HG03039 (cell line): ENCODE results near the gene ANKFY1.
"Not testable (repeated sequence)": the region's sequence is repeated elsewhere in the genome, so short reads cannot be mapped to it uniquely, and the experiment has no call there.

ENCODE experiments used
- ATAC-seq: cut with Tn5 transposase; IDR thresholded peaks from one replicate; pipeline ENCODE4 v1.9.1; 2021; ENCODE audit warnings: mild to moderate bottlenecking, moderate library complexity; ENCODE audit not compliant: unreplicated experiment

The ANKFY1 gene

DNA sequence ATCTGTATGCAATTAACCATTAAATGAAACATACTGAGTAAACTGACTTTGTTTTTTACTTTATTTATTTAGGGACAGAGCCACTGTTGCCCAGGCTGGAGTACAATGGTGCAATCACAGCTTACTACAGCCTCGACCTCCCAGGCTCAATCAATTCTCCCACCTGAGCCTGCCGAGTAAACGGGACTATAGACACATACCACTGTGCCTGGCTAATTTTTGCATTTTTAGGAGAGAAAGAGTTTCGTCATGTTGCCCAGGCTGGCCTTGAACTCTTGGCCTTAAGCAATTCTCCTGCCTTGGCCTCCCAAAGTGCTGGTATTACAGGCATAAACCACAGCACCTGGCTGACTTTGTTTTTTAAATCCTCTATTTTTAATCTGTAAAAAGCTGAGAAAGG lies 42.6 kb downstream of the ANKFY1 start:
- no peak for ATAC-seq

DNA sequence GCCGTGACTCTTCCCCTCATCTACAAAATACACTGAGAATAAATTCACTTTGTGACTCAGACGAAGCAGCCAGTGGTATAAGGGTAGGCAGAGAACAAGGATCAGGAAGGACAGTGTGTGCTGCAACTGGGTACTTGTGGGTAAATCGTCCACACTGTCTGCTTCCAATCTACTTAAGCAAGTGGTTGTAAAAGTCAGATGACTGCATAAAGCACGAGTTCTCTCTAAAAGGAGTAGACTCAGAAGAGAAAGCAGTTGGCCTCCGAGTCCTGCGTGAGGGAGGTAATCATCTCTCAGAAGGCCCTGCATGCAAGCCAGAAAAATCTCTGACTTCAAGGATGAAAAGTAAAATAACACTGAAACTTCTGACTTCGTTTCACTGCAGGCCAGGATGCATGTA lies 43.1 kb downstream of the ANKFY1 start:
- no peak for ATAC-seq

DNA sequence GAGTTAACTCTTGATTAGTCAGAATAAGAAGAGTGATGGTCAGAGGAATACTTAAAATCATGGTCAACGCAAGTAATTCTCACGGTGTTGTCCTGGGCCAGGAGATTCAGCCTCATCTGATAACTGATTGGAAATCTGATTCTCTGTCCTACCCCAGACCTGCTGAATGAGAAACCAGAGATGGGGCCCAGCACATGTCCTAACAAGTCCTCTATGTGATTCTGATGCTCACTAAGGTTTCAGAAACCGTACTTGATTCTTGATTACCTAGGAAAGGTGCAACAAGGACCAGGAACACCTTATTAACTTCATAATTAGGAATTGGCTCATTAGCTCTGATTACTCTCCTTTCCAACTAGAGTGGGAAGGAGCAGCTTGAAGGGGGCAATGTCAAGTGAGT lies 44.5 kb downstream of the ANKFY1 start:
- ATAC-seq = no peak

DNA sequence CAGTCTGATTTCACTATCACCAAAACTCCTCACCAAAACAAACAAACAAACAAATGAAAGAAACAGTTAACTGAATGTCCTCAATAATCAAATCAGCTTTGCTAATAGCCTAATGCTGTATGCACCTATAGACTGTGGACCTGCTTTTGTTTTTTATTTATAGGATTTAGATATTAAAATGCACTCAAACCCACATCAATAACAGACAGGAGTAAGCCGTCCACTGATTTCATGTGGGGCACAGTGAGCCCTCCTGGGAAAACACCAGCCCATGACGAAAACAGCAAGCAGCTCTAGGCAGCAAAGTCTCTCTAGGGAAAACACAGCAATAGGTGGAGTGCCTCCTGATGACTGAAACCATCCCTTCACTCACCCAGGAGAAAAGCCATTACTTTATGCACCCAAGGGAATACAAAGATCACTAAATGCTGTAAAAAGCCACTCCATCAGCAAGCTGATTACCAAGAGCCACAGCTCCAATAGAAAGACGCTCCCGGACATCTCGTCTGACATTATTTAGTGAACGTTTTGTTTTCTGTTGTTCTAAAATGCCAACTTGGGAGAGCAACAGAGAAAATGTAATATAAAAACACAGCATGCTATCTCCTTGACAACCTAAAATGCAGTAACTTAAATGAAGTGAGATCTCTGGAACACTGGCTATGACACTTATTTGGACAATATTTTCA lies 47.8 kb downstream of the ANKFY1 start:
- ATAC-seq = no peak

DNA sequence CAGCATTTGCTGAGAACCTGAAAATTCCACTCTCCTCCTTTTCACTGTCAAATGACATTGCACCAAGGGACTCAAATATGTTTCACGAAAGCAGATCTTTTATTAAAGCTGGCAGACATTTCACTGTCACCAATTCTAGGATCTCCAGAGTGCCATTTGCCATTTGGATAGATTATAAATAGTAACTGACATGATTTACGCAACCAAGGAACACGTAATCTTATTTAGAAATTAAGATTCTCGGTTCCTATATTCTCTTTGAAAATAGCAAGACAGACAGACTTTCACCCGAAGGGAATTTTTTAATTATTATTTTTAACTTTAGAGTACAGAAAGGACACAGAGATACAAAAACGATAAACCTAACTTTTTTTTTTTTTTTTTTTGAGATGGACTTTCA lies 49.6 kb downstream of the ANKFY1 start:
- ATAC-seq = no peak

DNA sequence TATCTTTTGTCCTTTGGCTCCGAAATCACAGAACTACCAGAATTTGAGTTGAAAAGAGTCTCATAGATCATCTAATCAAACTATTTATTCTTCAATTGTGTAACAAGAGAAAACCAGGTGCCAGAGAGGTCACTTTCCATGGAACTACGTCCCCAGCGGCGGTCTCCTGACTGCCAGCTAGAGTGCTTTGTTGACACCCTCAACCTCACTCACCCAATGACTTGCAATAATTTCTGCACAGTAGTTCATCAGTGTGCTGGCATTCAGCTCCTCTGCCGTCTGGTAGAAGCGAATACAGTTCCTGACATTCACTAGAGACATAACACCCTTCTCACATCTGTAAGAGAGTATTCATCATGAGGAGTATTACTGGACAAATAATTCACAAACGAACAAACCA lies 54.2 kb downstream of the ANKFY1 start:
- no peak for ATAC-seq

DNA sequence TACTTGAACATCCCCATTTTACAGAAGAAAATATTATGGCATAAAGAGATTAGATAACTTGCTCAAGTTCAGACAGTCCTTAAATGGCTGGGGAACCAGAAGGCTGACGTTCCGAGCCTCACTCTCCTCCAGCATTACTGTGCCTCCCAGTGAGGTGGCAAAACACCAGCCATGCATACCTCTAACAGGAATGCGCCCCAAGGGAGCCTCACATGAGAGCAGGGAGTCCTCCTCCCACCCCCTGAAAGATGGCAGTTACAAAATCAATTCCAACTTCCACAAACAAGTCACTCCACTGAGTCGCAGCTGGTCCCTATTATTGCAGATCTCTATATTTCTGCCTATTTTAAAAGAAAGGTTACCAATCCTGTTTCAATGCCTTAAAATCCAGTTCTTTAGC lies 55.5 kb downstream of the ANKFY1 start:
- no peak for ATAC-seq

DNA sequence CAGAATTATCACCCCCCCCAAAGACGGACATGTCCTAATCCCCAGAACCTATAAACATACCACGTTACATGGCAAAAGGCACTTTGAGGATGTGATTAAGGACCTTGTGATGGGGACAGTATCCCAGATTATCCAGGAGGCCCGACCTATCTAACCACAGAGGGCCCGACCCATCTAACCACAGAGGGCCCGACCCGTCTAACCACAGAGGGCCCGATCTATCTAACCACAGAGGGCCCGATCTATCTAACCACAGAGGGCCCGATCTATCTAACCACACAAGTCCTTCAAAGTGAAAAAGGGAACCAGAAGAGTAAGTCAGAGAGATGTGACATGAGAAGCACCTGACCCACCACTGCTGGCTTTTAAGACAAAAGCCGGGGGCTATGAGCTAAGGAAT lies 56.8 kb downstream of the ANKFY1 start:
- ATAC-seq = no peak

DNA sequence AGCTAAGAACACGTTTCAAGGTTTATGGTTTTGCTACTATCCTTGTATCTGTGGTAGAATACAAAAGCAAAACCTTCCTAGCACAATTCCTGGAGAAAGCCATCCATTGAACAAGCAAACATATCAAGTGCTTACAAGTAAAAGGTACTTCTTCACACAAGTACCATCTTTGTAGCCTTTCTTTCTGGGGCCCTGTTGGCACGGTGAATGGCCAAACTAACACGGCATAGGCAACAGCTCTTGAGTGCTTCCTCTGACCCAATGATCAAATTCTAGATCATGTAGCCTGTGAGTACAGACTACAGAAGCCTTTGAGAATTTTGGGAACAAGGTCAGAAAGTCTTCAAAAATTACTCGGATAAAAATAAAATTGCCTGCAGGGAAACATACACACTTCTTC lies 57.9 kb downstream of the ANKFY1 start:
- no peak for ATAC-seq

DNA sequence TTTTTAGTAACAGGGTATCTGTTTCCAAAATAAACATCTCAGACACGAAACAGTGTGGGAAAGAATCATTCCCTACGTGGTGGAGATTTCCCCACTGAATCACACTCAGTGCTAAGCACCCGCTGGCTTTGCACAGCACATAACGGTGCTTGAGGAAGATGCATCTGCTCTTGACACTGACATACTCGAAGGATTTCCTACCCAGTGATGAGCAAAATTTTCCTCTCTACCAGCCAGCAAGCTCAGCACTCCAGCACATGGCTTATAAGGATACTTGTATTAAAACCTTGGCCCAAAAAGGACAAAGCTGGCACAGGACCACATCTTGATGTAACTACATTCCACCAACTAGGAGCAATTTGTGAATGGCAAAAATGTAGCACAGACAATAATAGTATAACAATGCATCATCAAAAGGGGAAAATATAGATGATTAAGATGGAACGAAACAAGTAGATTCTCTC lies 59.0 kb downstream of the ANKFY1 start:
- no peak for ATAC-seq

DNA sequence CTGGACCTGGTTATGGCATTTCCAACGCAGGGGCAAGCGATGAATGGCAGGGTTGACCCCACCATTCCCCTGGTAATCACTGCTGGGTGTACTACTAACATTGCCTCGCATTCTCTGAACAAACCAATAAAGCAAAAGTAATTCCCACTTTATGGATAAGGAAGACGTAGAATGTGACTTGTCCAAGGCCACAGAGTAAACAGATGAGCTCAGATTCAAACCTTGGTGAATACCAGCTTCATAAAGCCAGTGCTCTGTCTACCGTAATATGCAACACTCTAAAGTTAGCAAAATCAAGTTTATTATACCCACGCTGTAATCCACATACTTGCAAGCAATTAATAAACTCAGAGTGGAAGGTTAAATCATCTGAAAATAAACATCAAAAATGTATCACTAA lies 59.6 kb downstream of the ANKFY1 start:
- ATAC-seq = no peak

DNA sequence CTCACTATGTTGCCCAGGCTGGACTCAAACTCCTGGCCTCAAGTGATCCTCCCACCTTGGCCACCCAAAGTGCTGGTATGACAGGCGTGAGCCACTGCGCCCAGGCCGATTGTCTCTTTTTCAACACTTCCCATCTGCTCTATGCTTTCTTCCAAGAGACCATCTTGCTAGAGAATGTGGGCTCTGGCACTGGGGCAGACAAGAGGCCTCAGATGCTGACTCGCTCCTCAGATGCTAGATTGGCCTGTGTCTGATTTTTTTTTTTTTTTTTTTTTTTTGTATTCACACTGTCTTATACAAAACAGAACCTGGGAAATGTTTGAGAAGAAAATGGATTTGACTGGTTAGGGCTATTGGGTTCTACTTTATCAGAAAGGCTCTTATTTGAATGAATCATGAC lies 62.6 kb downstream of the ANKFY1 start:
- ATAC-seq = no peak

DNA sequence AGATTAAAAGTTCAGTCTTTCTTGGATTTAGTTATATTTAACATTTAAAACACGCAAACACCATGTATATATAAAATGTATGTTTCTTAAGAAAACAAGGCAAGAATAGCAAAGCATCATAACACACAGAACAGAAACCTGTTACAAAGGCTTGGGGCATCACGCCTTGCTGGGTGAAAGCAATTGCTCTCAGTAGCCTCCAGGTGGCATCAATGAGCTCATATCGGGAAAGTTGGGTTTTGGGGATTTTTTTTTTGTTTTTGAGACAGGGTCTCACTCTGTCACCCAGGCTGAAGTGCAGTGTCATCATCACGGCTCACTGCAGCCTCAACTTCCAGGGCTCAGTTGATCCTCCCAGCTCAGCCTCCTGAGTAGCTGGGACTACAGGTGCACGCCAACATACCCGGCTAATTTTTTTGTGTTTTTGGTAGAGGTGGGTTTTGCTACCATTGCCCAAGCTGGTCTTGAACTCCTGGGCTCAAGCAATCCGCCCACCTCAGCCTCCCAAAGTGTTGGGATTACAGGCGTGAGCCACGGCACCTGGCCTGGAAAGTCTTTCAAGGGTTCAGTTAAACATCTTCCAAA lies 63.9 kb downstream of the ANKFY1 start:
- no peak for ATAC-seq

DNA sequence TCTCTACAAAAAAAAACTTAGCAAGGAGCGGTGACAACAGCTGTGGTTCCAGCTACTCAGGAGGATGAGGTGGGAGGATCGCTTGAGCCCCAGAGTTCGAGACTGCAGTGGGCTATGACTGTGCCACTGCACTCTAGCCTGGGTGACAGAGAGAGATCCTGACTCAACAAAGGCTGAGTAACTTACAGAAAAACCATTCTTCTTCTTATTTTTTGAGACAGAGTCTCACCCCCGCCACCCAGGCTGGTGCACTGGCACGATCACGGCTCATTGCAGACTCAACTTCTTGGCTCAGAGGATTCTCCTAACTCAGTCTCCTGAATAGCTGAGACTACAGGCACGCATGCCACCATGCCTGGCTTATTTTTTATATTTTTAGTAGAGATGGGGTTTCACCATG lies 64.8 kb downstream of the ANKFY1 start:
- ATAC-seq = no peak

DNA sequence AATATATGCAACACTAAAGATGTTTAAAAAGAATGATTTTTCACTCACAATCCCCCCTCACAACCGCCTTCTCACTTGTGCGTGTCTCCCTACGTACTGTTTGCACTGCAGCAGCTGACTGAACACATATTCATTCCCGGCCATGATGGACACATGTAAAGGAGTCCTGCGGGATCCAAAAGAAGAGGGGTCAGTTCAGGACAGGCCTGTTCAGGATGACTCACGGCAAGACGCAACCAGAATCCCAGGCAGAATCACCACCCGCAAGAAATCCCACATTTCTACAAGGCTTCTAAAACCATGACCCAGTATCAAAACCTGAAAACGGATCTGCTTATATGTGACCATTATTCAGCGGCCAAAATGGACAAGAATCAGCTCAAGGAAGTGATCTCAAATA lies 68.5 kb downstream of the ANKFY1 start:
- no peak for ATAC-seq

DNA sequence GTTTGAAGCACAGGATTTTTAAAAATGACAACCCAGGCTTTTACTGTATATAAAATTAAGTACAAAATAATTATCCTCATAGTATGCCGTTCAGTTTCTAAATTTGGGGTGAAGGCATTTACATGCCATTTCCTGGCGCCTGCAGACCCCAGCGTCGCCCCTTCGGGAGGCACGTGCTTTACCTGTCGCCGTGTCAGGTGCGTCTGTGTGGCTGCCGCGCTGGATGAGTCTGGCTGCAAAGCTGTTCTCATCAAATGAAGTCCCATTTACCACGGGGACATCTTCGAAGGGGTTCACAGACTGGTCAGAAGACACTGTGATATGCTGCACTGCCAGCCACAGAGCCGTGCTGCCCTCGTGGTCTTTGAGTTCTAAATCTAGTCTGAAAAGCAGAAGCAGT lies 69.0 kb downstream of the ANKFY1 start:
- ATAC-seq = no peak

DNA sequence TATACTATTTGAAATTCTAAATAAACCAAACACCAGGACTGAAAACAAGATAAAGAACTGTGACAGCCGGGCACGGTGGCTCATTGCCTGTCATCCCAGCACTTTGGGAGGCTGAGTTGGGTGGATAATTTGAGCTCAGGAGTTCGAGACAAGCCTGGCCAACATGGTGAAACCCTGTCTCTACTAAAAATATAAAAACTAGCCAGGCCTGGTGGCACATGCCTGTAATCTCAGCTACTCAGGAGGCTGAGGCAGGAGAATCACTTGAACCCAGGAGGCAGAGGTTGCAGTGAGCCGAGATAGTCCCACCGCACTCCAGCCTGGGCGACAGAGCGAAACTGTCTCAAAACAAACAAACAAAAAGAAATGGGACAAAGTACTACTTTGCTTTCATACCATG lies 73.0 kb downstream of the ANKFY1 start:
- not testable (repeated sequence) for ATAC-seq

DNA sequence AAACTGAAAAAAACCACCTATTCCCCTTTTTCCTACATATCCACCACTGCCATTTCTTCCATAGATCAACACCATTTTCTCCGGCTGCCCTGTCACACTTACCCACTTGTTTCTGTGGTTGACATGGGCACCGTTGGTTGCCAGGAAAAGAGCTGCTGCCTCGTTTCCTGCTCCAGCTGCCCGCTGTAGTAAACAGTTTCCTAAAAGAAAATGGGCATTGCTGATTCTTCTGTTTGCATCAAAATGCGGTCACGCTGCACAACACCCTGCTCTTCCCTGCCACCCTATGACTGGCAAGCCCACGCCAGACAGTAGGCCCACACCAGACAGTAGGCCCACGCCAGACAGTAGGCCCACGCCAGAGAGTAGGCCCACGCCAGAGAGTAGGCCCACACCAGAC lies 74.5 kb downstream of the ANKFY1 start:
- ATAC-seq = no peak

DNA sequence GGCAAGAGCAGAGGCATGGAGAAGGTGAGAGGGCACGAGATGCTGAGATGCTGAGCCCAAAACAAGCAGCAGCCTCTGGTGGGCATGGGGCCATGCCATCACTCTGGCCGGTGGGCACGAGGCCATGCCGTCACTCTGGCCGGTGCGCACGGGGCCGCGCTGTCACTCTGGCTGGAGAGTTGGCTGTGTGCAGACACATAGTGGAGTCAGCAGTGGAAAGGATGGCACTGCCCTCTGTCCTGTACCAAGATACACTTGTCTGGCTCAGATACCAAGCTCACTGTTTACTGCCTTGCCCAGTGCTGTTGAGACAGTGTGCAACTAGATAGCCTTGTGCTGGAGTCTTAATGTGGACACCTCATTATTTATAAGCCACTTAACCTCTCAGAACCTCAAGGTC lies 75.7 kb downstream of the ANKFY1 start:
- no peak for ATAC-seq

DNA sequence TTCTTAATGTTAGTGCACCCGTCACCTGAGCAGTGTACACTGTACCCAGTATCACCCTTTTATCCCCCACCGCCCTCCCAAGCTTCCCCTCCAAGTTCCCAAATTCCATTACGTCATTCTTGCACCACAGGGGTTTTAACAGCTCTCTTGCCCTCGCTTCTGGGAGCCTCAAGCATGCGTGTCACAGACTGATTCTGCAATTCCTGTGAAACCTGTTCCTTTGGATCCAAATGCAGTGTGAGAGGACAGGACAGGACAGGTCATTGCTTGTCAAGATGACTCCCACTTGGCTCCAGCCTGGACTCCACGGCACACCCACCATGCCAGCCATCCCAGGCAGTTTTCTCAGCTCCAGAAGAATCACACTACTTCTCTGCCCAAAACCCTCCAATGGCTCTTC lies 76.7 kb downstream of the ANKFY1 start:
- ATAC-seq = no peak

DNA sequence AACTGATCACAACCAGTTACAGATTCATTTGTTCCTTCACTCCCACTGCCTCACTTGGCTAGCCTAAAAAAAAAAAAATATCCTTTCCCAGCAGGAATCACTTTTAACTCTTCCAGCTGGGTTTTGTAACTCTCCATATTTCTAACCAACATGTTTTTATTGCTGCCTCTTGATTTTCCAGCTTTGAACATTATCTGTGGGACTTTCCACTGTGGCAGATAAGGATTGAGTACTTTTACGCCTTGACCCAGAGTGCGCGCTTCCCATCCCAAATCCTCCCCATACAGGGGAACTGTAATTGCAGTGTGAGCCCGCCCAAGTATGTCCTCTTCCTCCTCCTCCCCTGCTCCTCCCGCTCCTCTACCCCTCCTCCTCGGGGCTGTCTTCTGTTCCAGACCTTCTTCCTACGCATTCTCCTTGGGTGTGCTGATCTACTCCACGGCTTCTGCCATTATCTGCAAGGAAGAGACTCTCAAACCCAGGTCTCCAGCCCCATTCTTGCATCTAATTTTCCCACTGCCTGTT lies 77.4 kb downstream of the ANKFY1 start:
- no peak for ATAC-seq

DNA sequence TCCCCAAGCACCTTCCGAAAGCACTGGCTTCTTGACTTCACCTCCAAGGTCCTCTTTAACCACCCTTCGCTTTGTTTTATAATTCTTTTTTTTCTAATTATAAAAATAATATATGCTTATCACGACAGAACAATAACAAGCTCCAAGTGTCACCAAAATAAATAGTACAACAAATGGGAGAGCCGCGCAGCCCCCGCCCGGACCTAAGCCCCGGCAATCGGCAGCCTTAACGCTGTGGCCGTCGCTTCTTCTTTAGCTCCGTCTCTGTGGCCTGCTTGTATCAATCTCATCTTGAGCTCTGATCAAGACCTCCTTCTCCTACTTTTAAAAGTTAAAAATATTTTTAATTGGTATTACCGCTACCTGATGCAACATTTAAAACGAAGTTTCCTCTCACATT lies 78.1 kb downstream of the ANKFY1 start:
- no peak for ATAC-seq

DNA sequence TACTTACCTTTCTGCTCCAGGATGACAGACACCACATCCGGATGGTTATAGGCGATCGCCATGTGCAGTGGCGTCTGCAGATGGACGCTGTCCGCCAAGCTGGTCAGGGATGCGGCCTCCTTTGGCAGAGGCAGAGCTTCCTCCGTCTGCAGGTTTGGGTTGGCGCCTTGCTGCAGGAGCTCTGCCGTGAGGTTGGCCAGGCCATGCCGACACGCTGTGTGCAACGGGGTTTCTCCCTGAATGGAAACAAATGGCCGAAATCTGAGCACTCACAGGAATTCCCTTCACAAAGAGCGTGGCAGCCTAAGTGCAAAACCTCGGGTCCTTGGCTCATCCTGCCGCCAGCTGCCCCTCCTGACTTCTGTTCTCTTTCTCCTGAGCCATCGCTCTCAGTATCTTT lies 79.0 kb downstream of the ANKFY1 start:
- ATAC-seq = no peak
